ENCODE data around the gene FYN. TPM values are rescaled to one million over a fixed set of nuclear protein-coding genes. Genes with fewer than 3 reads are reported as not detected.
"Not testable (repeated sequence)": the region's sequence is repeated elsewhere in the genome, so short reads cannot be mapped to it uniquely, and the experiment has no call there.

Gene FYN
- total RNA-seq, 2 donors from 2014 or later: 287 to 304 TPM

DNA sequence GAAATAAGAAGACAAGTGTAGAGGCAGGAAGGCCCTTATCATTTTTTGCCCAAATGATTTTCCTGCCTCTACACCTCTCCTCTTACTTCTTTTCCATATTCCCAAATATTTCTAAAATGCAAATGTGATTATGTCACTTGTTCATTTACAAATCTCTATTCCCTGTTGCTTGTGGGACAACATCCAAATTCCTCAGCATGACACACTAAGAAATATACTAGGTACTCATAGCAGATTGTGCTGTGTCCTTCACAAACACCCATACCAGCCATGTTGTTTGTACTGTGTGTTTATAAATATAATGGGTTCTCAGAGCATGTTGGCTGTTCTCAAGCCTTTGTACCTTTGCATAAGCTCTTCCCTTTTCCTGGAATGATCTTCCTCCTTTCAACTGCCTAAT, 17.7 kb upstream of the FYN start:
- no peak for ATAC-seq
- peaks cover 3 to 7% of the 10 kb centered on the region in 2 donors for H3K9me3 Mint-ChIP-seq
- peaks cover 0 to 3% of the 10 kb centered on the region in 2 donors for H3K36me3 Mint-ChIP-seq
- no peak for DNase-seq (ENCODE audit: low spot score in 2 of 2)
- no peak overlapping the region for H3K27ac Mint-ChIP-seq

DNA sequence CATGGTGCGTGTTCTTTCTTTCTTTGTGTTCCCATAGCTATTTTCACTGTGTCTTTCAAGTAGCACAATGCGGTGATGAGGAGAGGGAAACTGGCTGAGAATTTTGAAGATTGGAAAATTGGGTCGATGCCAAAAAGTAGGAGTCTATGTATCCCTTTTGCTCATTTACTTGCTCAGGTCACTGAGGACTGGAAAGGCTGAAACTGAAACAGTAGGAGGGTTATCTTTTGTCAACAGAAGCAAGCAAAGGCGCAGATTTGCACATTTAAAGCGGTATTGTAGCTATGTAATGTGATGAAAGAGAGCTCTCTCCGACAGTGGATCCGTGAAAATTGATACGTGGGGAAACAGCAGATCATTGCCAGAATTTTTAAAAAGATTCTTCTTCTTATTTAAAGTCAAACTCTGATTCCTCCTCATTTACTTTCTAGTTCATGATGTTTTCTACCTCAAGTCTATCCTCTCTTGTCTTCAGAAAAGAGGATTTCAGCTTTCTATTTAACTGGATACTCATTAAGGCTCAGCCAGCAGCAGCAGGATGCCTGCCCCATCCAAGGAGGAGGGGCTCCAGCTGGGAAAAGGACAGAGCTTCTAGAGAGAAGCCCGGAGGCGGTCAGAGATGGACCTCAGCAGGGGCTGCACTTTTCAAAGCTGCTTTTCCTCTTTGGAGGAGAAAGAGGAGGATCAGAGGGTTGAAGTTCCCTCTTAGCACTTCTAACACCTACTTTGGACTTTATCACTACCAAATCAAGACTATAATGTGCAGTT, 15.9 kb upstream of the FYN start:
- DNase-seq (ENCODE audit: low spot score in 2 of 2) (no peak), ATAC-seq (no peak)
- peaks cover 3 to 16% of the 10 kb centered on the region in 2 donors for H3K9me3 Mint-ChIP-seq
- H3K36me3 Mint-ChIP-seq: peaks cover 0 to 10% of the 10 kb centered on the region in 2 donors
- H3K27ac Mint-ChIP-seq: no peak overlapping the region

DNA sequence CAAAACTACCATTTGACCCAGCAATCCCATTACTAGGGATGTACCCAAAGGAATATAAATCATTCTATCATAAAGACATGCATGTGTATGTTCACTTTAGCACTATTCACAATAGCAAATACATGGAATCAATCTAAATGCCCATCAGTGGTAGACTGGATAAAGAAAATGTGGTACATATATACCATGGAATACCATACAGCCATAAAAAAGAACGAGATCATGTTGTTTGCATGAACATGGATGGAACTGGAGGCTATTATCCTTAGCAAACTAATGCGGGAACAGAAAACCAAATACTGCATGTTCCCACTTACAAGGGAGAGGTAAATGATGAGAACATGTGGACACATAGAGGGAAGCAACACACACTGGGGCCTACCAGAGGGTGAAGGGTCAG, 13.5 kb upstream of the FYN start:
- not testable (repeated sequence) for ATAC-seq; H3K27ac Mint-ChIP-seq; DNase-seq (ENCODE audit: low spot score in 2 of 2)
- peaks cover 0 to 10% of the 10 kb centered on the region in 2 donors for H3K36me3 Mint-ChIP-seq
- H3K9me3 Mint-ChIP-seq: peaks cover 3 to 16% of the 10 kb centered on the region in 2 donors

DNA sequence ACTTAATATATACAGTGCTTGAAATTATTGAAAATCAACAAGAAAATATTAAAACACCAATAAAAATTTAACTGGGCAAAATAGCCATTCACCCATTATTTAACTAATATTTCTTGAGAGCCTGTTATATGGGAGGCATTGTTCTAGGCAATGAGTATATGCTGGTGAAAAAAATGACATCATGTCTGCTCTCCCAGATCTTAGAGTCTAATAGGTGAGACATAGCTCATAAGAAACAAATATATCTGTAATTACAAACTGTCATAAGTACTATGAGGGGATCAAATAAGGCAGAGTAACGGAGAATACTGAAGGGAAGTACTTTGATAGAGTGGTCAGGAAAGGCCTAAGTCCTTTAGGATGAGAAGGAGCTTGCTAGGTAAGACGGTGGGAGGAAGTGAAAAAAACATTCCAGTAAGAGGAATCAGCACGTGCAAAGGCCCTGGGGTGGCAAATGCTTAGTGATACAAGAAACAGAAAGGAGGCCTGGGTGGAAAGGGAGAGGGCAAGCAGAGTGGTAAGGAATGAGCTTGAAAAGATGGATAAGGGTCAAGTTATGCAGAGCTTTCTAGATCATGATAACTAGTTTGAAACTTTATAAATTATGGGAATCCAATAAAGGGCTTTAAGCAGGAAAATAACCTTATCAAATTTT, 12.2 kb upstream of the FYN start:
- ATAC-seq (no peak), DNase-seq (ENCODE audit: low spot score in 2 of 2) (no peak)
- Mint-ChIP-seq H3K36me3 (peaks cover 8 to 20% of the 10 kb centered on the region in 2 donors), H3K27ac (no peak overlapping the region), H3K9me3 (peaks cover 12 to 25% of the 10 kb centered on the region in 2 donors)

DNA sequence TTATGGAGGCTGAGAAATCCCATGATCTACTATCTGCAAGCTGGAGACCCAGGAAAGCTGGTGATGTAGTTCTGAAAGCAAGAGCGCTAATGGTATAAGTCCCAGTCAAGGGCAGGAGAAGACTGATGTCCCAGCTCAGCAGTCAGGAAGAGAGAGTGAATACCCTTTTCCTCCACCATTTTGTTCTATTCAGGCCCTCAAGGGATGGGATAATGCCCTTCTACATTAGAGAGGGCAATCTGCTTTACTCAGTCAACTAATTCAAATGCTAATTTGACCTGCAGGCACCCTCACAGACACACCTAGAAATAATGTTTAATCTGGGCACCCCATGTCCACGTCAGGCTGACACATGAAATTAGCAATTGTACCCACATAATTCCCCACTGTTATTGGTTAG, 10.8 kb upstream of the FYN start:
- peaks cover 15 to 30% of the 10 kb centered on the region in 2 donors for H3K9me3 Mint-ChIP-seq
- no peak overlapping the region for H3K27ac Mint-ChIP-seq
- peaks cover 13 to 33% of the 10 kb centered on the region in 2 donors for H3K36me3 Mint-ChIP-seq
- DNase-seq (ENCODE audit: low spot score in 2 of 2) (no peak), ATAC-seq (no peak)

DNA sequence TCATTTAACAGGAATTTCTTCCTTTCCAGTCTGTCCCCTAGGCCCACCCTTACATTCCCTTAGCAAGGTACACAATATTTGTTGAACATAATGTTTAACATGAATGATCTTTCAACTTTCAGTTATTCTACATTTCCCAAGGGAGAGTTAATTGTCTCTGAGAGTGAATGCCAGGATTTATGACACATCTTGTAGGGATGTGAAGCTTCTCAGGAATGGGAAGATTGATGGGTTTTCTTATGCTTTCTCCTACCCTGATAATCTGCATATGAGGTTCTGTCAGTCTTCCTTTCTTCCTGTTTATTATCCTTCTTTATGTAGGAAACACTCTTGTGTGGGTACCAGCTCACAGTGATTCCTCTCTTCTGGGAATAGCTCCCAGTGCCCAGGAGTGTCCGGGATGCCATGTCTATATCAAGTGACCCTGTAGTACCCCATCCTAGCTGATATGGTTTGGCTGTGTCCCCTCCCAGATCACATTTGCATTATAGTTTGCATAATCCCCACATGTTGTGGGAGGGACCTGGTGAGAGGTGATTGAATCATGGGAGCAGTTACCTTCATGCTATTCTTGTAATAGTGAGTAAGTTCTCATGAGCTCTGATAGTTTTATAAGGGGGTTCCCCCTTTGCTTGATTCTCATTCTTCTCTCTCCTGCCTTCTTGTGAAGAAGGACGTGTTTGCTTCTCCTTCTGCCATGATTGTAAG, 7.1 kb upstream of the FYN start:
- no peak for DNase-seq (ENCODE audit: low spot score in 2 of 2)
- H3K9me3 Mint-ChIP-seq: peaks cover 12 to 17% of the 10 kb centered on the region in 2 donors
- ATAC-seq: peak in 1 of 2 donors; percentile 86
- H3K27ac Mint-ChIP-seq: peak overlapping the region in 1 of 2 donors; percentile 20
- peaks cover 13 to 29% of the 10 kb centered on the region in 2 donors for H3K36me3 Mint-ChIP-seq

DNA sequence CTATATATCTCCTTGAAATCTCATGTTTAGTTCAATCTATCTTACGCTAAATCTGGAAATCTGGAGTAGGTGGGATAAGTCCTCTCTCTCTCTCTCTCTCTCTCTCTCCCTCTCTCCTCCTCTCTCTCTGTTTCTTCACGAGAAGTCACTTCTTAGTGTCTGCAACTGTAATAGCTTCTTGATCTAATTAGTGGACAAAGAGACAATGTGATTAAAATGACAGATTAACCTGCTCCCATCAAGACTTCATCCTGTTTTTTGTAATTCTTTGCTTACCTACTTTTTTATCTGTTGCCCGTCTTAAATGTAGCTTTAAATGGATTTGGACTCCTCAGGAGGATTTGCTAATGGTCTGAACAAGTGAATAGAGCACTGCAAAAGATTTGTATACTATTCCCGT, 2.5 kb upstream of the FYN start:
- Mint-ChIP-seq H3K27ac (peak overlapping the region in 1 of 2 donors; percentile 66), H3K9me3 (peaks cover 6 to 8% of the 10 kb centered on the region in 2 donors)

DNA sequence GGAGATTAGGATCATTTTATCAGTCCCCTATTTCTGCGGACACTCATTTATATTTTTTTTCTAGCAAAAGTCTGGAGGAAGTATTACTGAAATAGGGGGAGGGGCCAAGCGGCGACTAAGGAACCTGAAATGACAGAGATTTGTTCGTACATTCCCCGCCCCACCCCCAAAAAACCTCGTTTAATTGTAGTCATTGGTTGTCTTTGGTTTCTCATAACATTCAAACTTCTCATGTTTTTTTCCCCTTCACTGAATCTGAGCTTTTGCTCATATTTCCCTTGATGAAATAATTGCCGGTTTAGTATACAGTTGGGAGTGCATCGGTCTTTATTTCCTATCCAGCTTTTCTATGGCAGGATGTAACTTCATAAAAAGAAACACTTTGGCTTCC, 768 bp upstream of the FYN start:
- peak in 1 of 2 donors; percentile 66 for DNase-seq (ENCODE audit: low spot score in 2 of 2)
- ATAC-seq: peak in 1 of 2 donors; percentile 21
- Mint-ChIP-seq H3K9me3 (no peaks in the 10 kb centered on the region), H3K27ac (peak overlapping the region; percentile 89 to 95), H3K36me3 (peaks cover 28 to 34% of the 10 kb centered on the region in 2 donors)

More for the DNA sequence above, 2.5 kb upstream of the FYN start:
- peaks cover 20 to 42% of the 10 kb centered on the region in 2 donors for H3K36me3 Mint-ChIP-seq
- ATAC-seq: no peak
- no peak for DNase-seq (ENCODE audit: low spot score in 2 of 2)

DNA sequence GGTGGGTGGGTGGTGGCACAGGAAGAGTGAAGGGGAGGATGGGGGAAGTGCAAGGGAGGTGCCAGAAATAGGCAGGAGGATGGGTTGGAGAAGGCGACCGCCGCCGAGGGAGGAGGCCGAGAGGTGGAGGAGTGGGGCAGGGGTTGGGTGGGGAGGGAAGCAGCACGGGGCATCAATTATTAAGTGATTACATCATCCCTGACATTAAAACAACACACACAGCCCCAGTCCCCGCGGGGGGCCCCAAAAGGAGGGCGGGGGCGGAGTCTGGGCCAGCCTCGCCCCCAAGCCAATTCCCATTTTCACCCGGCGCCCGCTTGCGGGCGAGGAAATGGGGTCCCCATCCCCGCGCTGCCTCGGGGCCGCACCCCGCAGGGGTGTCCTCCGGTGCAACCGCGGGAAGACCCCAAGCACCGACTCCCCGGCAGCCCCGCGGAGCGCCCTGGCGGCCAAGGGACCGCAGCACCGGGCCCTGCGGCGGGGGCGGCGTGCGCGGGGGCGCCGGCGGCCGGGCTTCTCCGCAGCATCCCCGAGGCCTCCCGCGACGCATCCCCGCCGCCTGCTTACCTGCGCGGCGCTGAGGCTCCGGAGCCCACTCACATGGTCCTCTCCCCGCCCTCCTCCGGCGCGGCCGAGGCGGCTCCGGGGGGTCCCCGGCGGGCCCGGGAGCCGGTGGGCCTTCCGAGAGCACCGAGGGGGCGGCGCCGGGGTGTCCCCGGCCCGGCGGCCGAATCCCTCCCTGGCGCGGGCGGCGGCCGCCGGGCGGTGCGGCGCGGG, 663 bp downstream of the FYN start:
- peaks cover 34 to 36% of the 10 kb centered on the region in 2 donors for H3K36me3 Mint-ChIP-seq
- ATAC-seq (peak in 1 of 2 donors; percentile 4), DNase-seq (ENCODE audit: low spot score in 2 of 2) (peak; percentile 46 to 63)
- peak overlapping the region; percentile 93 to 94 for H3K27ac Mint-ChIP-seq
- H3K9me3 Mint-ChIP-seq: no peaks in the 10 kb centered on the region

DNA sequence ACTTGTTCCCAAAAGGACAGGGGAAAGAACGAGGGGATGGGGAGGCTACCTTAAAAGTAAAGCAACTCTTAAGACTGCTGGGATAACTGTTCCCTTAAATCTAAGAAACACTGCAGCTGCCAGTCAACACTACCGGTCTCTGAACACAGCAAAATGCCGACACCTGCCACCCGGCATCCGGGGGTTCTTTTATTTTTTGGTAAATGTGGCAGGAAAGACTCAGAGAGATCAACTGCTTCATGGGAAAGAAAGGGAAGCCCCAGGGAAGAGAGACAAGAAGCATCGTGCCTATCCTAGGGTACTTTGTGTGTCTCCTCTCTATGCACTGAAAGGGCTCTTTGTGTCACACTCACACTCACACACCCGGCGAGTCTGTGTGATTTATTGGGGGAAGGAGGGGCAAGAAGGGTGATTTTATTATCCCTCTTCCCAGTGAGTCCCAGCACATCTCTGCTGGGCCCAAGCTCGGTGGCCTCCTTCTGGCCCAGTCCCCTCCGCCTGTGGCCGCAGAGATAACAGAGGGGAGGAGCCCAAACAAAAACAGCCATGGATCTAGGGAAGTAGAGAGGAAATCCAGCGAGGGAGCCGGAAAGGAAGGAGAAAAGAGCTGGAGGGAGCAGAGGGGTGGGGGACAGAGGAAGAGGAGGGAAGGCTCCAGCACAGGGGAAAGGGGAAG, 1.4 kb downstream of the FYN start:
- Mint-ChIP-seq H3K27ac (peak overlapping the region; percentile 93 to 94), H3K9me3 (no peaks in the 10 kb centered on the region), H3K36me3 (peaks cover 39 to 42% of the 10 kb centered on the region in 2 donors)
- no peak for ATAC-seq
- peak in 1 of 2 donors; percentile 43 for DNase-seq (ENCODE audit: low spot score in 2 of 2)

DNA sequence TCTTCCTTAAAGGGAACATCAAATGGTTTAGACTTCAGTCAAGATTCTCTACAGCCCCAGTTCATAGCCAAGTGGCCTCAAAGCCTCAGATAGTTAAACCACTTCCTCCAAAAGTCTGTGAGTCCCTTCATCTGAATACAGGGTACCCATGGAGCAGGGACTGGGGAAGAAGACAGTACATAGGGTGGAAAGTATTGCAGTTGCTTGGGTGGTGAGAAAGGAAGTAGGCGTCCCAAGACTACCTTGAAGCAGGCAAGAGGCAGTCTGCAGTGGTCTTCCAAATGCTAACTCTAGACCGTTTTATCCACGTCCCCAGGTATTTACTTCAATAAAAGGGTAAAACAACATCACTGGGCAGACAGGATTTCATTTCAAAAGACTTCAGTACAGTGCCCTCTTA, 2.0 kb downstream of the FYN start:
- ATAC-seq (peak; percentile 42 to 62), DNase-seq (ENCODE audit: low spot score in 2 of 2) (no peak)
- peaks cover 42 to 45% of the 10 kb centered on the region in 2 donors for H3K36me3 Mint-ChIP-seq
- H3K27ac Mint-ChIP-seq: peak overlapping the region; percentile 93 to 94
- H3K9me3 Mint-ChIP-seq: no peaks in the 10 kb centered on the region

DNA sequence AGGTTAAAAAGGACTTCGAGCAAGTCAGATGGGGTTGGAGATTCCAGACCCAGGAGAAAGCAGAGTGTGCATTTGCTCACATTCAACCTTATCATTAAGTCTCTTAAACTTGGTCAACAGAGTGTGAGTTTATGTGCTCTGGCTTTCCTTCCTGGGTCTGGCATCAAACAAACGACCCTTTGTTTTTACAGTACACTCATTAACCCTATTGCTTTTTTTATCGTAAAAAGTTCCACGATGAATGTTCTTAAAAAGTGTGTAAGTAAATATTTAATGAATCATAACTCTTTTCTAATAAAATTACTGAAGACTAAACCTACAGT, 2.5 kb downstream of the FYN start:
- H3K27ac Mint-ChIP-seq: peak overlapping the region; percentile 93 to 94

DNA sequence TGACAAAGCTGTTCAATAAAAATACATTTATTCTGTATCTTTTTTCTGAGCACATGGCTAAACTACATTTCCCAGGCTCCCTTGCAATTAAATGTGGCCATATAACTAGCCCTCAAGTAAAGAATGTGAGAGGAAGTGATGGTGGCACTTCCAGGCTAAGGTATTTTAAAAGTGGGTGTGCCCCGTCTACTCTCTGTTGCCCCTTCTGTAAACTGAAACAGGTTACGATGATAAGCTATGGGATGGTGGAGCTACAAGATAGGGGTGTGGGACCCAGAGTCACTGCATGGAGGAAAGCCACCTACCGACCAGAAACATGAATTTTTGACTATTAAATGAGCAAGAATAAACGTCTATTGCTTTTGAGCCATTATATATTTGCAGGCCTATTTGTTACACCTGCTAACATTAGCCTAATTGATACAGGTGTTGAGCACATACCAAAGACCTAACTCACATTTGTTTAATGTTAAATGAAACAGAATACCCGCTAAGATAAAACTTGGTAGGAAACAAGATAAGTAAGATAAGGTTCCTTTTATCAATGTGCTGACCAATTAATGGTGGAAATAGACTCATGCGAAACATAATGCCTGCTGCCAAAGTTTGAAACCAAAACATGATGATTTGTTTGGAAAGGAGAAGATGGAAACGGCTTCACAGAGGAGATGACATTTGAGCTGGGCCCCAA, 3.1 kb downstream of the FYN start:
- no peak for DNase-seq (ENCODE audit: low spot score in 2 of 2)
- Mint-ChIP-seq H3K27ac (peak overlapping the region; percentile 90 to 94), H3K9me3 (no peaks in the 10 kb centered on the region), H3K36me3 (peaks cover 42 to 45% of the 10 kb centered on the region in 2 donors)
- no peak for ATAC-seq

More for the DNA sequence above, 2.5 kb downstream of the FYN start:
- H3K9me3 Mint-ChIP-seq: no peaks in the 10 kb centered on the region
- no peak for DNase-seq (ENCODE audit: low spot score in 2 of 2)
- no peak for ATAC-seq
- H3K36me3 Mint-ChIP-seq: peaks cover 42 to 45% of the 10 kb centered on the region in 2 donors

DNA sequence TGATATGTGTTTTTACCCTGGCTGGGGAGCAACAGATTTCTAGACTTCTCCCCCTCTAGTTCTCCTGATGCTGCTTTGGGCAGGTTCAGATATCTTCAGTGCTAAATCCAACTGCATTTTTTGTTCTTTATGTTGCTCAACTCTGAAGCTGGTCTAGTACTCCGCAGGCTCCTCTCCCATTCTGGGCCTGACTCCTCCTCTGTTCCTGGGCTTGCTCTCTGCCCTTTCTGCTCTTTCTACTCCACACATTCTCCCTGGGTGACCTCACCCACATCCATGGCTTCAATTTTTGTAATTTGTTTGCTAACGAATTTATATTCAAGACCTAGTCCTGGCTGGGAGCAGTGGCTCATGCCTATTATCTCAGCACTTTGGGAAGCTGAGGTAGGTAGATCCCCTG, 6.4 kb downstream of the FYN start:
- ATAC-seq (no peak), DNase-seq (ENCODE audit: low spot score in 2 of 2) (no peak)
- Mint-ChIP-seq H3K9me3 (no peaks in the 10 kb centered on the region), H3K36me3 (peaks cover 48 to 49% of the 10 kb centered on the region in 2 donors), H3K27ac (peak overlapping the region; percentile 93 to 96)

DNA sequence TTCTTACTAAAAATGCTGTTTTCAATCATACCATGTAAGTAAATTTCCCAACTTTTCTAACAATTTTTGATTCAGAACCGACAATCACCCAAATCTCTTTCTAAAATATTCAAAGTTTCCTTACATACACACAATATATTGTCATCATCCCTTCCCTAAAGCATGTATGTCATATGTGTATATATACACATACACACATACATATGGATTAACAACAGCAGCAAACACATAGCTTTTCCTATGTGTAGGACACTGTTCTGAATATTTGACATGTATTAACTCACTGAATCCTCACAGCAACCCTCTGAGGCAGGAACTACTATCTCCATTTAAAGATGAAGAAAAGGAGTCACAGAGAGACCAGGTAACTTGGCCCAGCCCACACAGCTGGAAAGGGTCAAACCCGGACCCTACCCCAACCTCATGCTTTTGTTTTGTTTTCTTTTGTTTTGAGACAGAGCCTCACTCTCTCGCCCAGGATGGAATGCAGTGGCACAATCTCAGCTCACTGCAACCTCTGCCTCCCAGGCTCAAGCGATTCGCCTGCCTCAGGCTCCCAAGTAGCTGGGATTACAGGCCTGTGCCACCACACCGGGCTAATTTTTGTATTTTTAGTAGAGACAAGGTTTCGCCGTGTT, 7.2 kb downstream of the FYN start:
- no peaks in the 10 kb centered on the region for H3K9me3 Mint-ChIP-seq
- H3K36me3 Mint-ChIP-seq: peaks cover 40 to 41% of the 10 kb centered on the region in 2 donors
- ATAC-seq: peak; percentile 40 to 59
- no peak for DNase-seq (ENCODE audit: low spot score in 2 of 2)
- peak overlapping the region; percentile 93 to 96 for H3K27ac Mint-ChIP-seq

Measured in activated naive CD4-positive, alpha-beta T cell treated with anti-CD3 and anti-CD28 coated beads, Interleukin-2, amount 50 U/mL, for 72 hours (primary cell).